HepG2 (cell line): Measurements from ENCODE around the gene RREB1. TPM values are rescaled to one million over a fixed set of nuclear protein-coding genes. Genes with fewer than 3 reads are reported as not detected.
A peak's percentile ranks its signal among the peaks of the same experiment; 100 is the strongest.

ENCODE experiments used
- CENPT ChIP-seq: sonication (generic); formaldehyde crosslinking; IDR thresholded peaks from 2 replicates; pipeline ENCODE4 v1.8.0; 2022; ENCODE audit warnings: low read depth, mild to moderate bottlenecking, moderate library complexity, missing genetic modification reagents
- EZH2 ChIP-seq: conservative IDR thresholded peaks from 2 replicates; pipeline ENCODE4 v1.6.1; 2012; ENCODE audit warnings: mild to moderate bottlenecking, low read depth, low read length, moderate library complexity
- FOSL2 ChIP-seq: sonication (generic); formaldehyde crosslinking; IDR thresholded peaks from 2 replicates; pipeline ENCODE4 v1.4.0; 2020; ENCODE audit warnings: missing genetic modification reagents
- GABPB1 ChIP-seq: IDR thresholded peaks from 2 replicates; pipeline ENCODE4 v1.6.1; 2016; ENCODE audit warnings: mild to moderate bottlenecking, missing genetic modification reagents, moderate library complexity, missing compliant biosample characterization
- HOMEZ ChIP-seq: IDR thresholded peaks from 2 replicates; pipeline ENCODE4 v1.6.1; 2016; ENCODE audit warnings: low read depth
- KDM1A ChIP-seq: IDR thresholded peaks from 2 replicates; pipeline ENCODE4 v1.6.1; 2016; ENCODE audit warnings: missing compliant biosample characterization
- NFIB ChIP-seq: sonication (generic); formaldehyde crosslinking; IDR thresholded peaks from 2 replicates; pipeline ENCODE4 v1.9.0; 2021; ENCODE audit warnings: missing genetic modification reagents, mild to moderate bottlenecking, borderline replicate concordance
- NRL ChIP-seq: sonication (generic); formaldehyde crosslinking; IDR thresholded peaks from 2 replicates; pipeline ENCODE4 v1.5.0; 2020; ENCODE audit warnings: missing genetic modification reagents, mild to moderate bottlenecking, moderate library complexity, borderline replicate concordance
- PPARG ChIP-seq: conservative IDR thresholded peaks from 2 replicates; pipeline ENCODE4 v1.6.1; 2016; ENCODE audit warnings: missing biosample characterization, missing genetic modification reagents
- TAF15 ChIP-seq: fragments of 200-400 bp; formaldehyde crosslinking; IDR thresholded peaks from one replicate; pipeline ENCODE4 v1.6.1; 2018; ENCODE audit warnings: mild to moderate bottlenecking, low read depth, low read length; ENCODE audit not compliant: poor library complexity, severe bottlenecking
- ZMYM2 ChIP-seq: sonication (generic); formaldehyde crosslinking; IDR thresholded peaks from 2 replicates; pipeline ENCODE4 v1.8.0; 2022; ENCODE audit warnings: mild to moderate bottlenecking, missing genetic modification reagents
- ZNF547 ChIP-seq: sonication (generic); formaldehyde crosslinking; IDR thresholded peaks from 2 replicates; pipeline ENCODE4 v1.5.1; 2020; ENCODE audit warnings: mild to moderate bottlenecking, missing genetic modification reagents
- ZNF629 ChIP-seq: sonication (generic); formaldehyde crosslinking; conservative IDR thresholded peaks from 2 replicates; pipeline ENCODE4 v1.5.0; 2020; ENCODE audit warnings: missing genetic modification reagents
- ZNF704 ChIP-seq: sonication (generic); formaldehyde crosslinking; IDR thresholded peaks from 2 replicates; pipeline ENCODE4 v1.8.1; 2023; ENCODE audit warnings: mild to moderate bottlenecking, inconsistent platforms, moderate library complexity, missing genetic modification reagents, borderline replicate concordance
- polyA plus RNA-seq, 8 experiments: library from polyadenylated mRNA; depleted of rRNA in 3 of 8; stranded (reverse) in 7 of 8; unstranded in 1 of 8; fragments of >200 nt; fragmentation: Illumina TruSeq in 4 of 8; extraction: Trizol in 4 of 8; gene quantifications; 2 replicates each; pipeline versions ENCODE4 v1.2.1 to v1.2.3, GENCODE V29; 2011 to 2016; ENCODE audit warnings: low read depth in 4 of 8, missing spikeins in 1 of 8, mixed read lengths in 1 of 8; ENCODE audit not compliant: insufficient read depth in 1 of 8
- total RNA-seq, 5 experiments: library from RNA; depleted of rRNA; stranded (reverse); fragments of >200 nt; fragmentation: Illumina TruSeq; extraction: Trizol; gene quantifications; 2 replicates each; pipeline ENCODE4 v1.2.3, GENCODE V29; 2016; ENCODE audit warnings: low read depth in 1 of 5
- TF ChIP-seq, protein P1 (sequence below): sonication (generic); formaldehyde crosslinking; IDR thresholded peaks from 2 replicates; pipeline ENCODE4 v1.8.1; 2023; ENCODE audit warnings: missing genetic modification reagents, inconsistent platforms, borderline replicate concordance
- TF ChIP-seq, protein P2 (sequence below): sonication (generic); IDR thresholded peaks from 2 replicates; pipeline ENCODE4 v1.6.1; 2016; ENCODE audit warnings: low read depth, borderline replicate concordance
- TF ChIP-seq, protein P3 (sequence below): sonication (generic); formaldehyde crosslinking; IDR thresholded peaks from 2 replicates; pipeline ENCODE4 v1.5.0; 2020; ENCODE audit warnings: mild to moderate bottlenecking, missing genetic modification reagents, moderate library complexity
- TF ChIP-seq, protein P4 (sequence below): sonication (generic); formaldehyde crosslinking; IDR thresholded peaks from 2 replicates; pipeline ENCODE4 v1.4.0; 2020; ENCODE audit warnings: missing genetic modification reagents, mild to moderate bottlenecking, borderline replicate concordance

RREB1 gene
- total and polyA plus RNA-seq, 2 of the 13 experiments (the other 11 are each of a cell fraction or from before 2014, with no cell fraction given), result 6.1 to 23.2 TPM

DNA sequence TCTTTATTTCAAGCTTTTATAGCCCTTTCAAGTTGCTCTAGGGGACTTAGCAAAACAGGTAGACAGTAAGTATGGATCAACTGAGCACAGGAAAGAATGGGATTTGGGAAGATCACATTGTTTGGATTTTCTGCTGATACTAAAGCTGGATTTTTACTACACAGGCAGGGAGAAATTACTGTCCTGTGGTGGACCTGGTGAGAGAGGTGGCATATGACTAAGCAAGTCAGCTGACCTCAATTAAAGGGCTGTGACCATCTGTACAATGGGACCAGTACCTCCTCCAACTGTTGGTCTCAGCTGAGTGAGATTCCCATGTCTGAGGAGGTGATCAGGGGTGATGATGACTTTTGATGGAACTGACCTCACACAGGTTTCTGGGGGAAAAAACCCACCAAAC is 28.0 kb downstream of the RREB1 start (continued):
- TF ChIP-seq HOMEZ (no peak), ZNF704 (CRISPR knock-in tag) (no peak), FOSL2 (CRISPR knock-in tag) (peak; percentile 28; the same call in 1 of the 2 replicates), NRL (CRISPR knock-in tag) (no peak), NFIB (CRISPR knock-in tag) (no peak), PPARG (CRISPR knock-in tag) (no peak), ZMYM2 (CRISPR knock-in tag) (no peak), TAF15 (no peak), ZNF629 (peak; percentile 93), EZH2 (no peak), GABPB1 (no peak), KDM1A (CRISPR knock-in tag) (peak; percentile 71; the same call in 1 of the 2 replicates), CENPT (CRISPR knock-in tag) (no peak), ZNF547 (no peak)
- TF ChIP-seq, protein P1, sequence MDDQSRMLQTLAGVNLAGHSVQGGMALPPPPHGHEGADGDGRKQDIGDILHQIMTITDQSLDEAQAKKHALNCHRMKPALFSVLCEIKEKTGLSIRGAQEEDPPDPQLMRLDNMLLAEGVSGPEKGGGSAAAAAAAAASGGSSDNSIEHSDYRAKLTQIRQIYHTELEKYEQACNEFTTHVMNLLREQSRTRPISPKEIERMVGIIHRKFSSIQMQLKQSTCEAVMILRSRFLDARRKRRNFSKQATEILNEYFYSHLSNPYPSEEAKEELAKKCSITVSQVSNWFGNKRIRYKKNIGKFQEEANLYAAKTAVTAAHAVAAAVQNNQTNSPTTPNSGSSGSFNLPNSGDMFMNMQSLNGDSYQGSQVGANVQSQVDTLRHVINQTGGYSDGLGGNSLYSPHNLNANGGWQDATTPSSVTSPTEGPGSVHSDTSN, result no peak
- TF ChIP-seq, protein P2, sequence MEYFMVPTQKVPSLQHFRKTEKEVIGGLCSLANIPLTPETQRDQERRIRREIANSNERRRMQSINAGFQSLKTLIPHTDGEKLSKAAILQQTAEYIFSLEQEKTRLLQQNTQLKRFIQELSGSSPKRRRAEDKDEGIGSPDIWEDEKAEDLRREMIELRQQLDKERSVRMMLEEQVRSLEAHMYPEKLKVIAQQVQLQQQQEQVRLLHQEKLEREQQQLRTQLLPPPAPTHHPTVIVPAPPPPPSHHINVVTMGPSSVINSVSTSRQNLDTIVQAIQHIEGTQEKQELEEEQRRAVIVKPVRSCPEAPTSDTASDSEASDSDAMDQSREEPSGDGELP, result peak; percentile 18; the same call in 1 of the 2 replicates
- TF ChIP-seq, protein P3, sequence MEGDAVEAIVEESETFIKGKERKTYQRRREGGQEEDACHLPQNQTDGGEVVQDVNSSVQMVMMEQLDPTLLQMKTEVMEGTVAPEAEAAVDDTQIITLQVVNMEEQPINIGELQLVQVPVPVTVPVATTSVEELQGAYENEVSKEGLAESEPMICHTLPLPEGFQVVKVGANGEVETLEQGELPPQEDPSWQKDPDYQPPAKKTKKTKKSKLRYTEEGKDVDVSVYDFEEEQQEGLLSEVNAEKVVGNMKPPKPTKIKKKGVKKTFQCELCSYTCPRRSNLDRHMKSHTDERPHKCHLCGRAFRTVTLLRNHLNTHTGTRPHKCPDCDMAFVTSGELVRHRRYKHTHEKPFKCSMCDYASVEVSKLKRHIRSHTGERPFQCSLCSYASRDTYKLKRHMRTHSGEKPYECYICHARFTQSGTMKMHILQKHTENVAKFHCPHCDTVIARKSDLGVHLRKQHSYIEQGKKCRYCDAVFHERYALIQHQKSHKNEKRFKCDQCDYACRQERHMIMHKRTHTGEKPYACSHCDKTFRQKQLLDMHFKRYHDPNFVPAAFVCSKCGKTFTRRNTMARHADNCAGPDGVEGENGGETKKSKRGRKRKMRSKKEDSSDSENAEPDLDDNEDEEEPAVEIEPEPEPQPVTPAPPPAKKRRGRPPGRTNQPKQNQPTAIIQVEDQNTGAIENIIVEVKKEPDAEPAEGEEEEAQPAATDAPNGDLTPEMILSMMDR (CRISPR knock-in tag), result no peak
- TF ChIP-seq, protein P4, sequence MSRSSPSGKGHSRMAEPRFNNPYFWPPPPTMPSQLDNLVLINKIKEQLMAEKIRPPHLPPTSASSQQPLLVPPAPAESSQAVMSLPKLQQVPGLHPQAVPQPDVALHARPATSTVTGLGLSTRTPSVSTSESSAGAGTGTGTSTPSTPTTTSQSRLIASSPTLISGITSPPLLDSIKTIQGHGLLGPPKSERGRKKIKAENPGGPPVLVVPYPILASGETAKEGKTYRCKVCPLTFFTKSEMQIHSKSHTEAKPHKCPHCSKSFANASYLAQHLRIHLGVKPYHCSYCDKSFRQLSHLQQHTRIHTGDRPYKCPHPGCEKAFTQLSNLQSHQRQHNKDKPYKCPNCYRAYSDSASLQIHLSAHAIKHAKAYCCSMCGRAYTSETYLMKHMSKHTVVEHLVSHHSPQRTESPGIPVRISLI (CRISPR knock-in tag), result no peak
